Inflammatory macrophage treated with lipopolysaccharide for 4 hours (primary cell): ENCODE results near the gene GAPT.
A peak's percentile ranks its signal among the peaks of the same experiment; 100 is the strongest.

Experiments
- DNase-seq: peaks from one replicate; pipeline ENCODE4 v3.0.0-alpha.2; 2020

Gene GAPT

DNA sequence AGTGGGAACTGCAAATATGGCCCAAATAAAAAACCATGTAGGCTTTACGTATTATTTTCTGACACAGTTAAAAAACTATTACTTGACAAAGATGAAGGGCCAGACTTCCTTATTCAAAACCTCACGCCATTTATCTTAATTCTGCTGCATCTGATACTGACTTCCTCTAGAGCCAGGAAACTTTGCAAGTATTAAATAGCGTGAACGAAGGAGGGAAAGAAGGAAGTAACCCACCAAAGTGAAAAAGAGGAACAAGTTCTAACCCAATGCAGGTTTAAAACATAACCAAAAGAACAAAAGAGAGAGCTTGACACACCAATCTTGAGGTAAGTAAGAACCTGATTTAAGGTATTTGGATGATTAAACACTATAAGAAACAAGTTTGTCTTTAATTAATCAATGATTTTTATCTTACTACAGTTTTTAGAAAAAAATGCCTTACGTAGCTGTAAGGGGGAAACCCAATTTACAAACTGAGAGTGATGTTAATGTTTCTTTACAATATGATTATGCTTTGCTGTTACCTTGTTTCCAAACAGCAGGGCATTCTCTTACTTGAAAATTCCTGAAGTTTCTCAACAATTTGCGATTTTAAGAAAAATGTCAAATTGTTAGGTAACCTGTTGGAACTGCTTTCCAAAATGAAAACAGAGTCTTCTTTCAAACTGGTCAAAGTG is at the start of gene GAPT:
Gene GAPT, plus strand, starts transcription at position 220 of the 677 bp plus-strand sequence. CDS start 3,102 bp downstream, outside the sequence.
- DNase-seq: peak; percentile 78

DNA sequence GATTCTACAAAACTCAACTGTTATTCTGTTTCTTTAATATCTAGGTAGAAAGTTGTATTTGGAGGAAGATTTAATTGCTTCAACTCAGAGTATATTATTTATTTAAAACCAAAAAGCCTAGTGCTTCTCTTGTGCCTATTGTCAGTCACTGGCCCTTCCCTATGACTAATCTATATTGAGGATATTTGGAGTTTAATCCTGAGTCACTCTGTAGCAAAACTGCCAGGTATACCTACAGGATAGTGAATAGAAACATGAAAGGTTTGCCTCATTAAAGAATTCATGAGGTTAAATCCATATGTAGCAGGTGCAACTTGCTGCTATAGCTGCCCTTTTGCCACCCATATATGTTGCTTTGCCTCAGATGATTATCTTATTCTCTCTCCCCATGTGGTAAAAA is 46.4 kb upstream of the GAPT start:
- DNase-seq: no peak

DNA sequence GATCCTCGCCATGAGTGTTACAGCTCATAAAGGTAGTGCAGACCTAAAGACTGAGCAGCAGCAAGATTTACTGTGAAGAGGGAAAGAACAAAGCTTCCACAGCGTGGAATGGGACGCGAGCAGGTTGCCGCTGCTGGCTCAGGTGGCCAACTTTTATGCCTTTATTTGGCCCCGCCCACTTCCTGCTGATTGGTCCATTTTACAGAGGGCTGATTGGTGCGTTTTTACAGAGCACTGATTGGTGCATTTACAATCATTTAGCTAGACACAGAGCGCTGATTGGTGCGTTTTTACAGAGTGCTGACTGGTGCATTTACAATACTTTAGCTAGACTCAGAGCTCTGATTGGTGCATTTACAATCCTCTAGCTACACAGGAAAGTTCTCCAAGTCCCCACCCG is 45.2 kb upstream of the GAPT start:
- DNase-seq: no peak

DNA sequence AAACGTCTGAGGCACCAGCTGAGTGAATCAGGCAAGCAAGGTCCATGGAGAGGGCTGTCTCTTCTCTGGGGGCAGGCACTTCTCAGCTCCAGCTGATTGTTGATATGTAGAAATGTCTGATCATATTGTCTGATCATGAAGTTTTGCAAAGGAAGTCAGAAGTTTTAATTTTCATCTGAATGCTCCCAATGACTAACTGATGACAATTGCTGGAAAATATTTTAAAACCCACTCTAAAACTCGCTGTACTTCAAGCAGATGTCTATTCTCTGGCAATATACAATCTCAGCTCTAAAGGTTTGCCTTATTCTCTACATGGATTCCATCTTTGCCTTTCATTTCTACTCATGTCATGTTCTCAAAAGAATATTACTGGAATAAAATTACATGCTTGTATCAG is 44.0 kb upstream of the GAPT start:
- no peak for DNase-seq

DNA sequence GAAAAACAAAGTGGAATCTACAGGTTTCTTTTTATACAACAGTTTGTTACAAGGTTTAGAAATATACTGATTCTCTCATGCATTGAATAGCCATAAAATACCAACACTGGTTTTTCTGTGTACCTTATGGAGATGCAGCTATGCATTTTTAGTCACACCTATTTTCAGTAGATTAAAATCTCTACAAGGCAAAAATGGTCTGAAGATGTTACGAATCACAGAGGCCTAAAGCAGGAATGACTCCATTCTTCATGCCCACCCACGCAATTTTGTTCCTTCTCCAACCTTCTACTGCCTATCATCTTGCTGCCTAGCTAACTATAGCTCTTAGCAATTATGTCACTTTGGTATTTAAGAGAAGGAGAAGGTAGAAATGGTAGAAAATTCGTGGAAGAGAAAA is 41.2 kb upstream of the GAPT start:
- no peak for DNase-seq

DNA sequence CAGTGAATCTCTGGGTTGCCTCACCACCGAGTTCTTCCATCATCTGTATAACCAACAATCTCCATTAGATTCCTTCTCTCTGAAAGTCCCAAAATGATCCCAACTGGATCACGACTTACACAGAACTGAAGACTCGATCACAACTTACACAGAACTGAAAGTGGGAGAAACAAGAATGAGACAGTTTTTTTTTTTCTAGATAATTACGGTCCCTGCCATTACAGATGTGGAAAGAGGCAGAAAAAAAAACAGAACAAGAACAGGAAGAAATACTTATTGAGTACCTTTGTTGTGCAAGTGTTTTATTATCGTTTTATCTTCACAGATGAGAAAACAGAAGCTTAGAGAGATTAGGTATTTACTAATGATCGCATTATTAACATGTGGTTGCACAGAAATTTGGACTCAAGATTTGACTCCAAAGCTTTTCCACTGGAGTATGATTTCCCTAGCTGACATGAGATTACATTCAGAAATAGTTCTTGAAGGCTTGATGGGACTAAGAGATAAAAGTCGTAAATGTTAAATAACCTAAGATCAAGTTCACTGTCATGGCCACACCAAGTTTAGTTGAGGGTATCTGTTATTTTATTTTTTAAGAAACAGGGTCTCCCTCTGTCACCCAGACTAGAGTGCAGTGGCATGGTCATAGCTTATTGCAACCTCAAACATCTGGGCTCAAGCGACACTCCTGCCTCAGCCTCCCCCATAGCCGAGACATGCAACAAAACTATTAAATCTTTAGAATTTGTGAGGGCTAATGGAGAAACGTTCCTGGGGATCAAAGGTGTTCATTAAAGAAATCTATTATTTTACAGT is 40.2 kb upstream of the GAPT start:
- peak; percentile 39 for DNase-seq

DNA sequence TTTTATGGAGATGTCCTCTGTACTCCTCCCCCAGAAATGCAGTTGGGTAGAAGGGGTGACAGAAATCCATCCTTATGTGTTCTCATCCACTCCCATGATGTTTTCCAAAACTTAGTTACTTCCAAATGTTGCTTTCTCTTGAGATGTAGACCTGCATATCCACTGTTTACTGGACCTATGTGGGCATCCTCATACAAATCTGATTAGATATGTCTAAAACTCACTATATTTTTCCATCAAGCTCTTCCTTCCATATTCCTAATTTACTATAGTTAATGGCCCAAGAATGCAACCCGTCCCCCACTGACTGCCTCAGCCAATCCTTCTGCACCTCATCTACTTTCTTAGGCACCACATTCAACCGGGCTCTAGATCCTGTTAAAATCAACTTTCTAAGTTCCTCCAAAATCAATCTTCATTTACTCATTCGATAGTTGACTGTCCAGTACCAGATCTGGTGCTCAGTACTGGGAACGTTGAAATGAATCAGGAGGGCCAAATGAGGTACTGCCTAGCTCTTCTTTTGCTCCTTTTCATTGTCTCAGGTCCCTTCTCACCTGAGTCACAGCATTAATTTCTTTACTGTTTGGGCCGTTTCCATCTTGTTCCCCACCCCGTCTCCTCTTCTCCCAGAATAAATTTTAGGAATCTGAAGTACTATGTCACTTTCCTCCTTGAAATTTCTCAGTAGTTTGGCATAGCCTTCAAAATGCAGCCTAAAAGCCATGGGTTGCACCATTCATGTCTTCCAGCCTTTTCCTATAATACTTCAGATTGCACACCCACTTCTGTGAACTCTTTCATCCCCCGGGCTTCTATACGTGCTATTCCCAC is 39.3 kb upstream of the GAPT start:
- no peak for DNase-seq

DNA sequence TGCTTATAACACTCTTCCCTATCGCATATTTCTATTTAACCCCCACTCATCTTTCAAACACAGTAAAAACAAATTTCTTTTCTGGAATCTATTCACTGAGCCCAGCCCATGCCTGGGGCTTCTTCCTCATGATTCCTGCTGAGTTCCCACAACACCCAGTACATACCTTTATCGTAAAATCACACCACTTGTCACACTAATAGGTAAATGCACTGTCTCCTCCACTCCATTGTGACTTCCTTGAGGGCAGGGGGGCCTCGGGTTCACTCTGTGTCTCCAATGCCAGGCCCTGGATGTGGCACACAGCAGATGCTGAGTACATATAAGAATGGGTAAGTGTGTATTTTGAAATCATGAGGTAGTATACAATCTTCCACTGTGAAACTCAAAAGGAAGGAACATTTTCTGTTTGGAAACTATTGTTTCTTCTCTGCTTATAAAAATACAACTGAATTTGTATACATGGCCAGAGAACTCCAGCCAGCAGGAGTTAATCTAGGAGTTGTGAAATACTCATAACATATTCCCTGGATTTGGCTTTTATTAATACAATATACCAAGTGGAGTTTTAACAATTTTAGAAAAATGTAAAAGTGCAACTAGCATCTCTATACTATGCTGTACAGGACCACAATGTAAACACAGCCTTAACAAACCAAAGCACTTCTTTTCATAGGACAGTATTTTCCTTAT is 38.5 kb upstream of the GAPT start:
- no peak for DNase-seq

DNA sequence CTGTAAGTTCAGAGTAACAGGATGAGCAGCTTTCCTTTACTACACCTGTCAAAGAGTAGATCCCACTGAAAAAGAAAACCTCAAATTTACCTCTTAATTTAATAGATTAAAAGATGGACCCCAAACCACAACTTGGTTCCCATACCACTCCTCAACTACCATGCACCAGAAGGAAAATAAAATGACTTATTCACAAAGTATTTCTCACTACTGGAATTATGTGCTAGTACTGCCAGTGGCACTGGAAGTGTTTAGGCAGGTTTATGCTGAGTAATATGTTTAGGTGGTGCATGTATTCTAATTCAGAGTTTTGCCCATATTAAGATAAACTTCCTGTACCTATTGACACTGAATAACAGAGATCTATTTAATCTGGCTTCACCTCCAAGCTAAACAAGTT is 37.9 kb upstream of the GAPT start:
- no peak for DNase-seq

DNA sequence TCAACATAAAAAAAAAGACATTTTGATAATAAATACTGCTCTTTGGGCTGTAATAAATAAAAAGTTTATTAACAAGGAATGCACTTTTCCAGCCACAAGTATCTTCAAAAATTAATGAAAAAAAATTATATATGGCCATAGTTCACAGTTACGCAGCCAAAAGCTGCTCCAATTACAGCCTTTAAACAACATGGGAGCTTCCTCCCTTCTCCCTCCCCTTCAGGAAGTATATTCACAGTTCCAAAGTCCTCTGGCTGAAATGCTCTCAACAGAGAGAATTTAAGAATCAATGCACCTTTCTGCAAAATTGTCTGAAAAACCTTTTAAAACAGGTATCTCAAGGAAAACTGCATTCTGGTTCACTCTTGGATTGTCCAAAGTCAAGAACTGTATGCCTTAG is 37.2 kb upstream of the GAPT start:
- no peak for DNase-seq

DNA sequence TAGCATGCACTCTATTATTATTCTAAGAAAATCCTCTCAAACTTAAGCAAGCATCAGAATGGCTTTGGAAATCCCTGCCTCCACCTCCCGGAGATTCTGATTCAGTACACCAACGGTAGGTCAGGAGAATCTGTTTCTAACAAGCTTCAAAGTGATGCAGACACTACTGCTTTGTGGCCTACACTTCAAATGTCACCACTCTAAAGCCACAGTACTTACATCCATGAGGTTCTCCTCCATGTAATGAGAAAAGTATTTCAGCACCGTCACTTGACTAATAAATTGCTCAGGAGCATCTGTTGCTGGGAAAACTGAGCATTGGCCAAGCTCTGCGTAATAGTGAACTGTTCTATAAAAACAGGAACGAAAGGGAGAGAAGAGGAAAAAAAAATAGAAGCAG is 36.2 kb upstream of the GAPT start:
- no peak for DNase-seq

DNA sequence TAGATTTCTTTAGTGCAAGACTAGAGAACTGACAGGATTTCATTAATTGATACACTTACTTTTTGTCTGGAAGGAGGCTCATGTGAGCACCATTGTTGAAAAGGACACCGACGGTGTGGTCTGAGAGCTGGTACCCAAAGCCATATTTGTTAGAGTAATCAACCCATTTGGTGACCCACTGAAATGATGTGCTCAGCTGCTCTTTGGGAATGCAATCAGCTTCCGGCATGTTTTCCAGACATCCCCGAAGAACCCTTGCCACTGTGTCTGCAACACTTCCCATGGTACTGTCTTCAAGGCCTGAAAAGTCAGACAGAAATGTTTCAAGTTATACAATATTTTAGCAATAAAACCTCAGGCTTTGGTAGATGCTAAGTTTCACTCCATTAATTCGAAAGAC is 35.8 kb upstream of the GAPT start:
- DNase-seq: no peak

DNA sequence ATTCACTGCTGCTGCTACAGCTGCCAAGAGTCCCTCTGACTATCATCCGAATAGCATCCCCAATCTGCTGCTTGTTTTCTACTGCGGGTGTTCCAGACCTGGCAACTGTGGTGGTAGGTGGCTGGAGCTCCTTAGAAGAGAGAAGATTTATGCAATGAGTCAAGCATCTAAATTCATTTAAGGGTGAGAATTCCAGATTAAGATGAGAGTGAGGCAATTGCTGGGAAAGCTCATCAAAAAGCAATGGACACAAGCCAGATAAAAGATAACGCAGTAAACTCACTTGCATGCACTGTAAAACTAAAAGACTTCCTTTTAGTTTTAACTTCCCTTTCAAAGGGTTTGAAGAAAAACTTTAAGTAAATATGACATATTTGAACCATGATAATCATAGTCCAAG is 35.2 kb upstream of the GAPT start:
- DNase-seq: no peak

DNA sequence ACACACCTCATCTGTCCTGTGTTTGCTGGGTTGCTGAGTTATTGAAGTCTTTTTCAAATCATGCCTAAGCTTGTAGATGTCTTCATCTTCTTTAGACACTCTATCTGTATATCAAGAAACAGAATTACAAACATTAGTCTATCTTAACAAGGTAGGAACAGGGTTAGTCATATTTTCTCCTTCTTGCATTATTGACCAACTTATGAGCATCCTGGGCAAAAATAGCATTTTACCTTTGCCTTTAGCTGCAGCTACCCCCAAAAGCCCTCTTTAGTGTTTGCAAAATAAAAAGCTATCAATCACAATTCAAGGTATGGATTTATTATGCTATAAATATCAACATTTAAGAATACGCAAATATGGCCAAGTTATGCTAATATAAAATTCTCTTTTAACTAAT is 34.7 kb upstream of the GAPT start:
- no peak for DNase-seq

DNA sequence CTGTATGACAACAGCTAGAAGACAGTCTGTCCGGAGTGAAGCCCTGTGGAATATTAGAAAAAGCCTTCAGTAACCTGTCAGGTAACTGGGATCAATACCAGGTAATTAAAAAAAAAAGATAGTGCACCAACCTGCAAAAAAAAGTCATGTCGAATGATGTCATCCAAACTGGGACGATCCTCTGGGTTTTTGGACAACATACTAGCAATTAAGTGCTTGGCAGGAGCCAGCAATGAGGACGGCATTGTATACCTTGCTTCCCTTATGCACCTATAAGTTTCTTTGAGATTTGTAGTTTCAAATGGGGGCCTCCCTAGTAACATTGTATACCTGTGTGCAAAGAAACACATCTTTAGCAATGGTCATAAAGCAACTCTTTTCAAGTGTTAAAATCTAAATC is 34.2 kb upstream of the GAPT start:
- no peak for DNase-seq

DNA sequence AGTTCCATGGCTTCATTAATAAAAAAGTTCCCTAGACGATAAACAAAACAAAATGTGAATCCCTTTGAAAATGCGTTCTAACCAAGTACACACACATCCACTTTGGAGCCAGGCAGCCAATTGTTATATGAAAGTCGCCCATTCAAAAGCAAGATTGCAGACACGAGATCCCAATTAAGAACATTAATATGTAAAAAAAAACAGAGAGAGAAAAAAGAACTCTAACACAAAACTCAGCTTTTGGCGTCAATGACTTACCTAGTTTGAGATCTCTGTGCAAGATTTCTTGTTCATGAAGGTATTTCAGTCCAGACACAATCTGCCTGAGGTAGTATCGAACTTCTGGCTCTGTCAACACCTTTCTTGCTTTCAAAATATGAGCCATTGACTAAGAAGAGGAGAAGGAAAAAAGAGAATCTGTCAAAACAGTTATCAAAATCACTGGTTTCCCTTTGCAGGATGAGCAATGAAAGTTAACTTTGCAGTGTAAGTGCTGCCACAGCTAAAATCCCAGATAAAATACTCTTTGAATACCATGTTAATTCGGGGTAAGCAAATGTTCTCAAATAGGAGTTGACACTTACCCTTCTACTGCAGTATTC is 33.0 kb upstream of the GAPT start:
- DNase-seq: no peak

DNA sequence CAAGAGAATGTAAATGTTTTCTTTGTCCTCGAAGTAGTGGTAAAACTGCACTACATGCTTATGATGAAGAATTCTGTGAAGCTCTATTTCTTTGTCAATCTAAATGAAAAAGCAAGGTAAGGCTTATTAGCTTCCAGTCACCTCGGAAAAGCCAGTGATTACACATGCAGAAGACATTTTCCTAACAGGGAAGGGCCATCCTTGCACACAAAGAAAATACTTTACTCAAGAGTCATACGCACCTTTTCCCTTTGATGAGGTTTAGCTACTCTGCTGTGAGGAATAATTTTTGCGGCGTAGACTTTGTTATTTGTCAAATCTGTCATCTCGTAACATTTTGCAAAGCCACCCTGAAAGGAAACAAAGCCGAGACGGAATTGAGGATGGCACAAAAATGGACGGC is 32.5 kb upstream of the GAPT start:
- no peak for DNase-seq

DNA sequence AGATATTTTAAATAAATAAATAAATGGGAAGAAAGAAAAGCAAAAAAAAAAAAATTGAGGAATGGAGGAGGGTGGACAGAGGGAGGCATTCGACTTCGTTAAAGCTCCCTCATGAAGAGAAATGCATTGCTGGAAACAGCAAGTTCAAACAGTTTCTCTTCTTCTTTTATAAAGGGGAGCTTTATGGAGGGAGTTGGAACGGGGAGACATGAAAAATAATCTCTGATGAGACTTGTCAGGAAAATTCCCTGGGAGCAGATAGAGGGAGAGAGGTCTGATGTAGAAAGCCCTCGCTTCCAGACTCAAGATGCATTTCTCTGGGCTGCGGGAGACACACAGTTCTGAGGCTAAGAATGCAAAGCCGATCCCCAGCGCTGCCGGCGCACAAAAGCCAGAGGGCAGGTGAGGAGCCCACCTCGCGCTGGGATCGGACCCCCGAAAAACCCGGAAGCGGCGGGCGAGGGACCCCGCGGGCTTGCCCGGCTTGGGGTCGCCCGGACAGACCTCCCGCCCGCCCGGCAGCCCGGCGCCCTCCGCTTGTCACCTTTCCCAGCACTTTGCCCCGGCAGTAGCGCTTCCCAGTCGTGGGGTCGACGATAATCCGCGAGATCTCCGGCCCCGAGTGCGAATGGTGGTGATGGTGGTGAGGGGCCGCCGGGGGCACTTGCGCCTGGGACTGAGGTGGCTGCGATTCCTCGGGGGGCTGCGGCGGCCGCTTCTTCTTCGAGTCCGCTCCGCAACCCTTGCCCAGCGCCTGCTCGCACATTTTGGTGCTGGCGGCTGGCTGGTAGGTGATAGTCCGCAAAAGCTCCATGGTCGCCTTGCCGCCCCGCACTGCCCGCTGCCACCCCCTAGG is 31.9 kb upstream of the GAPT start:
- DNase-seq: peak; percentile 38

DNA sequence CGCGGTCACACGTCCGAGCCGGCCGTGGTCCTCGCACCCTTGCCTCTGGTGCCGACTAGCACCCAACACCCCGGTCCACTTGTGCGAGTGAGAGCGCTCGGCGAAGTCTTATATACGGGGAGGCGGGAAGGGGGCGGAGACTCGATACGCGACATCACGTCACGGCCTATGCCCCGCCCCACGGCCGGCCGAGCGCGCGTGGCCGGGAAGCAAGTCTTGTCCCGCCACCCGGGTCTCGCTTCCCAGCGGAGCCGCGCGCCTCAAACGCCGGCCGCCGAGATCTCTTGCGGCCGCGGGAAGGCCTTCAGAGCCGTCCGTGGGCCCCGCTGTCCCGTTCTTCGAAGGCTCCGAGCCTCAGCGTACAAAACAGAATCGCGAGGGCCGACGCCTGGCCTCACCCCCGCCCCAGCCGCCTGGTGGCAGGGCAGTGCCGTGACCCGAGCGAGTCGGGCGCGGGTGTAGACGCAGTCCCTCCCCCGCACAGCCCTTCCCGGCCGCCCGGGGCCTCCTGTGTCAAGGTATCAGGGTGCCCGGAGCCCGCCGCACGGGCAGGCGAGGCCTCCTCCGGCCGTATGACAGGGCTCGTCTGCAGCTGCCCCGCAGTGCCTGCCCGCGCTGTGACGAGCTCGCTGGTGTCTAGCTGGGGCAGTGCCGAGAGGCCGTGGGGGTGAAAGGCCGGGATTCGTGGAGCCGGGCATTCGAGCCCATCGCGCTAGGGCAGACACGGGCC is 31.1 kb upstream of the GAPT start, which contains the start of gene PLK2:
Gene PLK2, minus strand, starts transcription at position 85 of the 730 bp plus-strand sequence. CDS start 127 bp downstream, outside the sequence.
- peak; percentile 89 for DNase-seq

DNA sequence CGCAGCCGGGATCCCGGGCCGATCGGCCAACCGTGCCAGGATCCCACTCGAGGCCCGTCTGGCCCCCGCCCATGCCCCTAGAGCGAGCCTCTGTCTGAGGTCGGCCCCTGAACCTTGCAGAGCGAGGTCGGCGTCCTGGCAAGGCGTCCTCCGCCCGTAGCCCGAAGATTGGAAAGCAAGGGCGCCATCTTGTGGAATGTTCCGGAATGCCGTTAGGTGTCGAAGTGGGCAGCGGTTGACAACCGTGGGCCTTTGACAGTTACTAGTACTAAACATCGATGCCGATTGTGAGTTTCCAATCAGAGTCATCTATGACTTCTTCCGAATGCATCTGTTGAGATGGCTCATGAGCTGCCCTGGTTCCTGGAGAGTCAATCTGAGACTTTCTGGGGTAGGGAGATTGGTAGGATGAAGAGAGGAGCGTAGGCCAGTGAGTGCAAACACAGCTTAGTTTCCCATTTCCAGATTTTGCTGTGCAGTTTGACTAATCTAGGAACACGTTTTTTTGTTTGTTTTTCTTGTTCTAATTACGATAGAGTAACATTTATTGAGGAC is 30.4 kb upstream of the GAPT start:
- DNase-seq: peak; percentile 89
